H1 (cell line): Measurements from ENCODE around the gene MAPK8IP2. TPM values are rescaled to one million over a fixed set of nuclear protein-coding genes. Genes with fewer than 3 reads are reported as not detected.
A peak's percentile ranks its signal among the peaks of the same experiment; 100 is the strongest.

Experiments
- CTCF ChIA-PET: fragments of 300-600 bp; sonication (Branson Sonifier 250); formaldehyde crosslinking; loops from one replicate; lab custom pipeline; 2021; ENCODE audit not compliant: partially characterized antibody; lab: Charles Lee
- POLR2A ChIA-PET: fragments of 300-600 bp; sonication (Branson Sonifier 250); formaldehyde crosslinking; loops from one replicate; lab custom pipeline; 2021; ENCODE audit warnings: inconsistent platforms; ENCODE audit not compliant: partially characterized antibody; lab: Charles Lee
- DNase-seq, 2 experiments: peaks; one replicate each; pipeline versions ENCODE4 v3.0.0 to v3.0.0-alpha.2; 2010 to 2022; ENCODE audit warnings: low spot score in 2 of 2, low read depth in 1 of 2, mixed read lengths in 1 of 2
- FAIRE-seq: peaks from 2 replicates; lab custom pipeline; 2011; peaks lifted over from hg19 to GRCh38; lab: Jason Lieb, UNC
- H2AFZ ChIP-seq: 2 replicates; pipeline ENCODE4 v1.8.1; 2012; ENCODE audit warnings: low read length, inconsistent platforms
- H2AK5ac ChIP-seq: 2 replicates; pipeline ENCODE4 v1.6.1; 2013; ENCODE audit warnings: low read depth, low read length
- H2BK120ac ChIP-seq: replicated peaks from 2 replicates; pipeline ENCODE3; 2013; ENCODE audit warnings: low read depth, low read length, inconsistent platforms
- H2BK12ac ChIP-seq: 2 replicates; pipeline ENCODE4 v1.6.1; 2013; ENCODE audit warnings: low read depth, low read length
- H2BK15ac ChIP-seq: 2 replicates; pipeline ENCODE4 v1.6.1; 2013; ENCODE audit warnings: low read length
- H2BK20ac ChIP-seq: 2 replicates; pipeline ENCODE4 v1.6.1; 2013; ENCODE audit warnings: low read length
- H2BK5ac ChIP-seq: 2 replicates; pipeline ENCODE4 v1.6.1; 2013; ENCODE audit warnings: low read depth, low read length
- H3K14ac ChIP-seq: 2 replicates; pipeline ENCODE4 v1.6.1; 2013; ENCODE audit warnings: inconsistent platforms; ENCODE audit not compliant: insufficient read length
- H3K18ac ChIP-seq: 2 replicates; pipeline ENCODE4 v1.6.1; 2013; ENCODE audit warnings: low read length; ENCODE audit errors: extremely low read depth
- H3K23ac ChIP-seq: 2 replicates; pipeline ENCODE4 v1.6.1; 2013; ENCODE audit warnings: inconsistent platforms; ENCODE audit not compliant: insufficient read length
- H3K23me2 ChIP-seq: 2 replicates; pipeline ENCODE4 v1.6.1; 2013; ENCODE audit warnings: low read depth, low read length
- H3K27ac ChIP-seq: 2 replicates; pipeline ENCODE4 v1.6.1; 2011; ENCODE audit warnings: low read depth, low read length, inconsistent platforms
- H3K27me3 ChIP-seq, 4 experiments: replicated peaks in 1 of 4; 1 replicate in 1 of 4; 2 replicates in 3 of 4; pipeline versions ENCODE4 v1.6.1 to v1.8.1; 2011 to 2013; ENCODE audit warnings: low read length in 3 of 4, mild to moderate bottlenecking in 3 of 4, inconsistent platforms in 2 of 4, mixed read lengths in 2 of 4, moderate library complexity in 1 of 4; ENCODE audit not compliant: control insufficient read depth in 3 of 4, insufficient read depth in 3 of 4; ENCODE audit errors: extremely low read depth in 1 of 4
- H3K36me3 ChIP-seq, 4 experiments: 2 replicates each; pipeline versions ENCODE4 v1.6.1 to v1.8.1; 2011 to 2013; ENCODE audit warnings: mild to moderate bottlenecking in 4 of 4, low read length in 3 of 4, moderate library complexity in 2 of 4, control low read depth in 1 of 4, inconsistent platforms in 1 of 4; ENCODE audit not compliant: insufficient read depth in 4 of 4, control insufficient read depth in 2 of 4
- H3K4ac ChIP-seq: replicated peaks from 2 replicates; pipeline ENCODE3; 2013; ENCODE audit warnings: low read length, low read depth, mixed read lengths, inconsistent platforms; ENCODE audit not compliant: insufficient read length
- H3K4me1 ChIP-seq, 4 experiments: replicated peaks in 1 of 4; 1 replicate in 1 of 4; 2 replicates in 3 of 4; pipeline versions ENCODE4 v1.6.1 to v1.8.1; 2011 to 2013; ENCODE audit warnings: low read length in 3 of 4, inconsistent platforms in 2 of 4, mixed read lengths in 1 of 4; ENCODE audit not compliant: insufficient read depth in 4 of 4, control insufficient read depth in 3 of 4
- H3K4me2 ChIP-seq, 2 experiments: 2 replicates each; pipeline versions ENCODE4 v1.6.1 to v1.8.1; 2011 to 2013; ENCODE audit warnings: low read depth in 2 of 2, low read length in 2 of 2, control low read depth in 1 of 2, inconsistent platforms in 1 of 2, mild to moderate bottlenecking in 1 of 2; ENCODE audit not compliant: insufficient read depth in 1 of 2
- H3K4me3 ChIP-seq, 4 experiments: fragments of 200-600, 300-600 bp in 1 of 4; sonication (generic), shearing (Covaris generic), sonication (Bioruptor Twin) in 1 of 4; 2 replicates each; pipeline versions ENCODE4 v1.5.1 to v1.8.1; 2011 to 2016; ENCODE audit warnings: low read length in 4 of 4, low read depth in 3 of 4, control low read depth in 2 of 4, inconsistent platforms in 2 of 4, mild to moderate bottlenecking in 2 of 4, mixed read lengths in 1 of 4, moderate library complexity in 1 of 4; ENCODE audit not compliant: insufficient read depth in 2 of 4; ENCODE audit errors: extremely low read depth in 1 of 4
- H3K56ac ChIP-seq: replicated peaks from 2 replicates; pipeline ENCODE3; 2013; ENCODE audit warnings: low read depth, mild to moderate bottlenecking, mixed read lengths, low read length, inconsistent platforms; ENCODE audit not compliant: insufficient read length
- H3K79me1 ChIP-seq: 2 replicates; pipeline ENCODE4 v1.6.1; 2013; ENCODE audit warnings: low read depth, low read length, control low read depth
- H3K79me2 ChIP-seq, 2 experiments: 2 replicates each; pipeline versions ENCODE4 v1.6.1 to v1.8.1; 2012 to 2013; ENCODE audit warnings: low read length in 2 of 2, mild to moderate bottlenecking in 2 of 2, inconsistent platforms in 1 of 2; ENCODE audit not compliant: insufficient read depth in 2 of 2, control insufficient read depth in 1 of 2
- H3K9ac ChIP-seq, 4 experiments: replicated peaks in 1 of 4; 1 replicate in 1 of 4; 2 replicates in 3 of 4; pipeline versions ENCODE4 v1.6.1 to v1.8.1; 2011 to 2013; ENCODE audit warnings: low read depth in 3 of 4, low read length in 3 of 4, control low read depth in 2 of 4, mild to moderate bottlenecking in 2 of 4, moderate library complexity in 2 of 4, inconsistent platforms in 1 of 4; ENCODE audit errors: extremely low read depth in 1 of 4
- H3K9me3 ChIP-seq, 2 experiments: 2 replicates each; pipeline versions ENCODE4 v1.6.1 to v1.8.1; 2012 to 2013; ENCODE audit warnings: mild to moderate bottlenecking in 2 of 2, moderate library complexity in 2 of 2, control low read depth in 1 of 2, inconsistent platforms in 1 of 2, low read depth in 1 of 2, low read length in 1 of 2, mixed read lengths in 1 of 2; ENCODE audit not compliant: insufficient read depth in 2 of 2
- H4K20me1 ChIP-seq, 2 experiments: replicated peaks in 1 of 2; 2 replicates each; pipeline versions ENCODE3 to v1.8.1; 2011 to 2013; ENCODE audit warnings: inconsistent platforms in 2 of 2, low read length in 2 of 2, mild to moderate bottlenecking in 1 of 2; ENCODE audit not compliant: insufficient read depth in 2 of 2, control insufficient read depth in 1 of 2
- H4K5ac ChIP-seq: 2 replicates; pipeline ENCODE4 v1.6.1; 2013; ENCODE audit warnings: low read length, low read depth, mixed read lengths, inconsistent platforms; ENCODE audit not compliant: insufficient read length
- H4K8ac ChIP-seq: 2 replicates; pipeline ENCODE4 v1.8.0; 2013; ENCODE audit warnings: mild to moderate bottlenecking, moderate library complexity, low read length, inconsistent platforms; ENCODE audit not compliant: insufficient read depth; ENCODE audit errors: extremely low read depth
- H4K91ac ChIP-seq: replicated peaks from 2 replicates; pipeline ENCODE3; 2013; ENCODE audit warnings: low read length, mixed read lengths, inconsistent platforms; ENCODE audit not compliant: insufficient read length
- HDAC2 ChIP-seq, 2 experiments: fragments of 300-600 bp in 1 of 2; sonication (generic) in 1 of 2; IDR thresholded peaks; 2 replicates each; pipeline ENCODE4 v1.6.1; 2011 to 2012; ENCODE audit warnings: low read depth in 2 of 2, low read length in 2 of 2, mild to moderate bottlenecking in 2 of 2, moderate library complexity in 2 of 2, borderline replicate concordance in 1 of 2, inconsistent platforms in 1 of 2
- WGBS, 2 experiments: shearing (Covaris generic) in 1 of 2; methylation state at CpG; one replicate each; pipeline versions ENCODE4 v1.1.6 to v1.1.7; 2013 to 2015; ENCODE audit warnings: low lambda C conversion rate in 2 of 2, mixed read lengths in 2 of 2, inconsistent platforms in 1 of 2, low coverage in 1 of 2, missing lambda C conversion rate in 1 of 2; ENCODE audit not compliant: insufficient replicate concordance in 2 of 2, insufficient coverage in 1 of 2, insufficient read length in 1 of 2; ENCODE audit errors: extremely low coverage in 1 of 2, missing lambda C conversion rate in 1 of 2; 5-methylcytosine and 5-hydroxymethylcytosine counted together
- polyA plus RNA-seq, 7 experiments: library from polyadenylated mRNA; depleted of rRNA in 3 of 7; stranded (reverse) in 5 of 7; unstranded in 2 of 7; fragments of >200 nt in 5 of 7; fragments of 200-250 nt in 2 of 7; gene quantifications; 1 replicate in 5 of 7; 2 replicates in 1 of 7; 4 replicates in 1 of 7; pipeline versions ENCODE4 v1.2.1 to v1.2.3, GENCODE V29; 2011 to 2013; ENCODE audit warnings: missing spikeins in 2 of 7, mixed read lengths in 2 of 7
- total RNA-seq: library from RNA; stranded (reverse); fragmentation: NEBNext Ultra II Directional; extraction: Animal tissue kit (Norgen Biotek cat#: 25700); gene quantifications from 2 replicates; pipeline ENCODE4 v1.2.1, GENCODE V29; 2021

MAPK8IP2 gene
- total and polyA plus RNA-seq, 2 of the 8 experiments (the other 6 are each of a cell fraction or from before 2014, with no cell fraction given), result 1.5 to 5.5 TPM

DNA sequence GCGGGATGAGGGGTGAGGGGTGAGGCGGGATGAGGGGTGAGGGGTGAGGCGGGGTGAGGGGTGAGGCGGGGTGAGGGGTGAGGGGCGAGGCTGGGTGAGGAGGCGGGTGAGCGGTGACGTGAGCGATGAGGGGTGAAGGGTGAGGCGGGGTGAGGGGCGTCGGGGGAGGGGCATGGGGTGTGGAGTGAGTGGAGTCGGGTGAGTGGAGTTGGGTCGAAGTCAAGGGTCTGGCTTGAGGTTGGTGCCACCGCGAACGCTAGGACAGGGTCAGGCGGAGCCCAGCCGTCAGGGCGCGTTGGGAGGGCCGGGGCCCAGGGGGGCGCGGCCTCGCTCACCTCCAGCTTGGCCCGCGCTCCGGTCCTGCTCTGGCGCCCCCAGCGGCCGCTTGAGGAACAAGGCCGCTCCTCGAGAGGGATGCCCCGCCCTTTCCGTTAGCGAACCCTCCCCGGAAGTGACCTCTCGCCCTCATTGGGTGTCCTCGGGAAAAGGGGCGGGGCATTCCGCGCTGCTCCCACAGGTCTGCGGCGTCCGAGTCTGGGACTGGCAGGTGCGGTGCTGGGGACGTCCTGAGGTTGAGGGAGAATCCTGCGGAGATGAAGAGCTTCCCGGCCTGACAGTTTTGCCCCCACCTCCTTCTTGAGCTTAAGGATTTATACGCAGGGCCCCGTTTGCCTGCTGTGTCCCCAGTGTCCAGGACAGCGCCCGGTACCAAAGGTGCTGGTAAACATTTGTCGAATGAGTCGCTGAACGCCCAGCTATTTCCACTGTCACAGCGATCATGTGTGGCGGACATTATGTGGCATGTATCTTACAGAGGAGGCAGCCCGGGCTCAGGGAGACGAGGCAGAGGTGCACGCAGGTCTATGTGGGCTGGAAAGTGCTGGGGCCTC is 37.8 kb upstream of the MAPK8IP2 start, which contains the start of gene SYCE3:
Gene SYCE3 (minus strand): TSS at position 397 of the 890 bp plus-strand sequence. CDS start 6,514 bp downstream, outside the sequence.
- CTCF ChIA-PET, result interaction anchor here (0.6 to 4.8 kb wide), 34 partner anchors 10 to 344 kb away, joined by 3 to 84 read pairs (median 4); partner anchors contain the start of genes CPT1B, KLHDC7B, SCO2 and SHANK3
- Histone ChIP-seq H3K9ac (peak within 1 kb of the TSS in 1 of 4 experiments; percentile 8; a peak in 1 of 7 replicates), H3K4ac (no peak within 1 kb of the TSS), H3K14ac (no peak within 1 kb of the TSS), H3K56ac (no peak within 1 kb of the TSS), H2BK20ac (no peak within 1 kb of the TSS), H3K27me3 (peaks cover 0 to 5% (median 3%) of the 10 kb centered on the region in 4 experiments; a peak in 5 of 7 replicates), H2AK5ac (no peak within 1 kb of the TSS), H4K91ac (no peak within 1 kb of the TSS), H2BK120ac (no peak within 1 kb of the TSS), H4K8ac (no peak within 1 kb of the TSS; the same call in 1 of the 2 replicates), H3K4me1 (peaks cover 0 to 3% (median 0%) of the 10 kb centered on the region in 4 experiments; a peak in 2 of 7 replicates), H2BK15ac (no peak within 1 kb of the TSS), H3K36me3 (no peaks in the 10 kb centered on the region; a peak in 1 of 8 replicates), H3K79me1 (no peaks in the 10 kb centered on the region), H4K5ac (no peak within 1 kb of the TSS), H3K9me3 (no peaks in the 10 kb centered on the region), H3K79me2 (no peaks in the 10 kb centered on the region), H3K23ac (no peak within 1 kb of the TSS), H3K23me2 (peaks cover 3% of the 10 kb centered on the region; the same call in 1 of the 2 replicates), H3K27ac (no peak within 1 kb of the TSS), H2BK12ac (0 out of 2 replicates have a peak within 1 kb of the TSS, but pooled peaks have one; percentile 19), H3K18ac (no peak within 1 kb of the TSS; the same call in 1 of the 2 replicates), H2AFZ (peak within 1 kb of the TSS; percentile 47; the same call in 1 of the 2 replicates), H4K20me1 (no peaks in the 10 kb centered on the region), H2BK5ac (no peak within 1 kb of the TSS), H3K4me3 (peak within 1 kb of the TSS; percentile 33 to 77 (median 71); a peak in 7 of 8 replicates), H3K4me2 (peak within 1 kb of the TSS; percentile 72 to 95)
- WGBS, 2 experiments, result 3% methylated on average over 25 of the region's 61 CpGs; no CpG with 5 or more reads in 1 of the 2 experiments
- POLR2A ChIA-PET, result interaction anchor here (1.4 to 5.4 kb wide), 4 partner anchors 10 to 37 kb away, joined by 7 to 37 read pairs (median 12); partner anchors contain the start of genes CHKB, CPT1B and SCO2
- DNase-seq (peak; percentile 88 to 100), FAIRE-seq (no peak)
- no peak for TF ChIP-seq HDAC2 (IDR thresholded peaks at IDR 0.05; ENCODE audit: borderline replicate concordance in 1 of 2, low read depth in 2 of 2, low read length in 2 of 2)
